HG03139 (cell line): ENCODE measurements around the gene LHPP.

Source experiments
- ATAC-seq: cut with Tn5 transposase; IDR thresholded peaks from one replicate; pipeline ENCODE4 v1.9.1; 2021; ENCODE audit not compliant: unreplicated experiment

LHPP gene

GRCh38 chr10:124653811-124654651, 192.4 kb downstream of the LHPP start:
- no peak for ATAC-seq

GRCh38 chr10:124654686-124655085, 193.1 kb downstream of the LHPP start:
- no peak for ATAC-seq

- no peak for ATAC-seq
These were observed 193.8 kb downstream of the LHPP start for GRCh38 chr10:124655191-124656112.

GRCh38 chr10:124656113-124656490, 194.5 kb downstream of the LHPP start:
- no peak for ATAC-seq

GRCh38 chr10:124656541-124656940, 194.9 kb downstream of the LHPP start:
- ATAC-seq, result no peak

- no peak for ATAC-seq
These were observed 196.2 kb downstream of the LHPP start for GRCh38 chr10:124657806-124658205.

GRCh38 chr10:124658591-124659242, 197.1 kb downstream of the LHPP start:
- no peak for ATAC-seq

- no peak for ATAC-seq
These were observed 197.8 kb downstream of the LHPP start for GRCh38 chr10:124659380-124659779.

GRCh38 chr10:124660404-124661125, 198.9 kb downstream of the LHPP start:
- ATAC-seq, result no peak

- no peak for ATAC-seq
These were observed 200.1 kb downstream of the LHPP start for GRCh38 chr10:124661660-124662180.

GRCh38 chr10:124663228-124663627, 201.6 kb downstream of the LHPP start:
- ATAC-seq, result no peak
